PFSK-1 (cell line): Measurements from ENCODE around the gene LPAR1.

Experiments used
- POLR2AphosphoS5 ChIP-seq: IDR thresholded peaks from 2 replicates; pipeline ENCODE4 v1.6.1; 2012; ENCODE audit warnings: low read depth, mild to moderate bottlenecking, control low read depth, low read length, moderate library complexity
- REST ChIP-seq, 2 experiments: IDR thresholded peaks; 2 replicates each; pipeline versions ENCODE4 v1.6.1 to v1.8.0; 2011 to 2012; ENCODE audit warnings: low read depth in 2 of 2, low read length in 2 of 2, control low read depth in 1 of 2, inconsistent platforms in 1 of 2, mild to moderate bottlenecking in 1 of 2, moderate library complexity in 1 of 2; ENCODE audit not compliant: insufficient read depth in 1 of 2
- SIN3A ChIP-seq: IDR thresholded peaks from 2 replicates; pipeline ENCODE4 v1.6.1; 2012; ENCODE audit warnings: mild to moderate bottlenecking, low read length, moderate library complexity, borderline replicate concordance; ENCODE audit not compliant: insufficient read depth
- TAF1 ChIP-seq: IDR thresholded peaks from 2 replicates; pipeline ENCODE4 v1.6.1; 2012; ENCODE audit warnings: low read length, control low read depth, borderline replicate concordance; ENCODE audit not compliant: insufficient read depth

- TF ChIP-seq TAF1 (no peak), POLR2AphosphoS5 (no peak), REST (IDR thresholded peaks at IDR 0.05; ENCODE audit: insufficient read depth in 1 of 2, low read depth in 2 of 2, low read length in 2 of 2) (no peak), SIN3A (no peak)
These were observed 70.2 kb downstream of the LPAR1 start for GRCh38 chr9:110968096-110968495.
